ENCODE data around the gene ADAMTS12.
"Not testable (repeated sequence)": the region's sequence is repeated elsewhere in the genome, so short reads cannot be mapped to it uniquely, and the experiment has no call there.

Gene ADAMTS12

DNA sequence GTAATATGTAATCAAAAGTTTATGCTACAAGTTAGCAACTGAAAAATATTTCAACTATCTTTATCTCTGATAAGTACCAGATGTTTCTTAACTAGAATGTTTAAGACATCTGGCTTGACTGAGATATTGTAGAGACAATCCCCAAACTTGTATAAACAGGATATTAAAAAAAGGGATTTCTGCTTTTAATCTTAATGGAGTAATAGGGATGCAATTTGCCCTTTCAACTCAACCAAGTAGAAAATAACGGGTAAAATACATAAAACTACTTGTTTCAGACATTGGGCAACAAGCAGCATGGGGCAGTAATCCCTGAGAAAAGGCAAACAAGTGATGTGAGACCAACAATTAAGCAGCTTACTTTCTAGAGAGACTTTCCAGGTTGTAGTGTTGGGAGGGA lies 9.4 kb upstream of the ADAMTS12 start:
- no peak for DNase-seq (ENCODE audit: low spot score)

DNA sequence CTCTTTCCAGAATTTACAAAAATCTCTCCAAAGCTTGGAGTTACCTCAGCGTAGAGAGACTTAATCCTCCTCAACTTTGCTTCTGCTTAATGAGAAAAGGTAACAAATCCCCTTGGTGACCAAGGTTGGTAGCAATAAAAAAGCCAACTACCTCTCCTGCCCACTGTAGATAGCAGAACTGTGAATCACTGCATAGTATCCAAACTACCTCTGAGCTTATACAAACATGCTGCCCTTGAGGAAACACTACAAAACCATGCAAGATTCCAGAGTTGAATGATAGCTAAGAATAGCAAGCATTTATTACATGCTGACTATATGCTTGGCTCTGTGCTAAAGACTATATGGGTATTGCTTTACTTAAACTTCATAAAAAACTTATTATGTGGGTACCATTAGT lies 2.8 kb upstream of the ADAMTS12 start:
- DNase-seq (ENCODE audit: low spot score), result no peak

DNA sequence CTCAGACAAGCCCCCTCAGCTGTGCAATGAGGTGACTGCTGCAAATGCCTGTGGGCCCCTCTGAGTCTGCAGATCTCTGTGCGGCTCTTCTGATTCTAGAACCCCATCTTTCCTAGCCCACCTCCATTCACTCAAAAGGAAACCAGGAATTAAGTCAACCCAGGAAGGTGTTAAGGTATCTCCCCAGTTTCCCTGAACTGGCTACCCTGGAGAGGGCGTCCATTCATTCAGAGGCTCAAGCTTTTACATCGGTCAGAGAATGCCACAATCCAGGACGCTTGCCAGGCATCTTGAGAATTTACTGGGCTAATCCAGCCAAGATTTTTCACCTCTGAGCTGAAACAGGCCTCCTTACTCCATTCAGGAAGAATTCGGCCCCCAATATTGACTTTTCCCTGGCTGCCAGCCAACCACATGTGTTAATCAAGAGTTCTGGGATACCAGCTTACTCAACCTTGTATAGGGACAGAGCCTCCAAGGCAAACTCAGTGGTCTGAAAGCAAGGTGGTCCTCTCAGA lies 889 bp upstream of the ADAMTS12 start:
- no peak for DNase-seq (ENCODE audit: low spot score)

DNA sequence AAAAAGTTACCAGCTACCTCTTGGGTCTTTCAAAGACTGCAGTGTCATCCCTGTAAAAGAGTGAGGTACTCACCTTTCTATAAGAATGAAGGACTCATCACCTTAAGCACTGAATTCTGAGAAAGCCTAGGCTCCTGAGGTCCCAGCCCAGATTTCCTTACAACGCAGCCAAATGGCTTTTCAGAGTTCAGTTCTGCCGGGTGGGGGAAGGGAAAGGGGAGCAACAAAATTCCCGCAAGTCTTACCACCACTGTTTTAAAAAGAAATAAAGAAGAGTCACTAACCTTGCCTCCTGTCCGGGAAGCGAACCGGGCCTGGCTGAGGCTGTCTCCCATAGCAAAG lies 373 bp downstream of the ADAMTS12 start:
- no peak for DNase-seq (ENCODE audit: low spot score)

DNA sequence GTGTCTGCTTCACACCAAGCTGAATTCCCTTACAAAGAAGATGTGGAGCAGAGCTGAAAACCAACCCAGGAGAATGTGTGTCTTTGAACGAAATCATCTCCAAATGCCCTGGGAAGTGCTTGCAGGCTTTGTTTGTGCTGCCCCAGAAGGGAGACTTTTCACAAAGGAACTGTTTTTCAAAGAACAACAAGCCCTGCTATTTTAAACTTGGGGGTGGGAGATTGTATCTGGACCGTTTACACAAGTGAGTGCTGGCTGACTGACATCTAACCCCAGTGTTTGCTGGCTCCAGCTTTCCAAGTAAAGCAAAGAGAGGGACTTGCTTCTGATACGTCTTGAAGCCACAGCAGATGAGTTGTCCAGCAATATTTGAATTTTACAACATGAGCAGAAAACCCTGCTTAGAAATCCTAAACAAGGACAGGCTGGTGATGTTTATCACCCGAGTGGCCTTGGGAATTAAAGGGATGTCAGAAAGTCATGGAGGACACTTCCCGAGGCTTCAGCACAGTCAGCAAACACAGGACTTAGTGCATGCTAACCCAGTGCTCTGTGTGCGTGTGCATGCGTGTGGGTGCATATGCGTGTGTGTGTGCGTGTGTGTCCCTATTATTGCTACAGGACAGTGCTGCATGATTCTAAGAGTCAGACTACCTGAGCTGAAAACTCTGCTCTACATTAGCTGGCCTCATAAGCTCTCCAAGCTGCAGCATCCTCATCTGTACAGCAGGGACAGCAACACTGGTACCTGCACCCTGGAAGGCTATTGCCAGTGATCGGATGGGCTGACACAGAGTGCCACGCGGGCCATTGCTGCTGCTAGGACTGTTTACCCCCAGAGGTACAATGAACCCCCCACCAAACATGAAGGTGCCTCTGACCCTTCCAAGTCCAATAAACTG lies 1.4 kb downstream of the ADAMTS12 start:
- no peak for DNase-seq (ENCODE audit: low spot score)

DNA sequence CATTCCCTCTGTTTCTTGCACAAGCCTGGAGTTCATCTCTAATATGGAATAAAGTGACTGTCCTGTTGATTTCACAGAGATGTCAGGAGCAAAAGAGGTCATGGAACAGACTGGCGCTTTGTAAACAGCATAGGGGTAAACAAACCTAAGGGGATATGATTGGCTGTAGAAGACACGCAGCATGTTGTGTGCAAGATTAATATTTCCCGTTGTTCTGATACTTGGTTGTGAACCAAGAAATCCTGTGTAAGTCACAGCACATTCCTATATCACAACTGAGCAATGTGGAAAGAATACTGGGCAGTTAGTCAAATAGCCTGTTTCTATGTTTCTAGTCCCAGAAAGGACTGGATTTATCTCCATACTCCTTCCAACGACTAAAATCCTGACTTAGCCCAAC lies 3.2 kb downstream of the ADAMTS12 start:
- no peak for DNase-seq (ENCODE audit: low spot score)

DNA sequence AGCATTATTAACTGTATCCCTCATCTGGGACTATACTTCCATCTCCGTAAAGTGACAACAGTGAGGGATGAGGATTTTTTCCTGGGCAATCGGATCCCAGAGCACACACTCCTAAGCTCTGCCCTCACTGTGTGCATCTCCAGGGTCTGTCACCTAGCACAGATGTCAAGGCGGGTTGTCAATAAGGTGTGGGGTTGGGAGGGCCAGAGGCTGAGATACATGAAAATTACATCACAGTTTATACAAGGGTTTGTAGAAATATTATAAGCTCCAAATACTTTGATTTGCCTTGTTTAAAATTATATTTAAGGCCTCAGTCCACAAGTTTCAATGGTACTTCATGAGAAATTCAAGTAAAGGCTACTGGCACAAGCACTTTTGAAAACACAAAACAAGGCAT lies 4.5 kb downstream of the ADAMTS12 start:
- no peak for DNase-seq (ENCODE audit: low spot score)

DNA sequence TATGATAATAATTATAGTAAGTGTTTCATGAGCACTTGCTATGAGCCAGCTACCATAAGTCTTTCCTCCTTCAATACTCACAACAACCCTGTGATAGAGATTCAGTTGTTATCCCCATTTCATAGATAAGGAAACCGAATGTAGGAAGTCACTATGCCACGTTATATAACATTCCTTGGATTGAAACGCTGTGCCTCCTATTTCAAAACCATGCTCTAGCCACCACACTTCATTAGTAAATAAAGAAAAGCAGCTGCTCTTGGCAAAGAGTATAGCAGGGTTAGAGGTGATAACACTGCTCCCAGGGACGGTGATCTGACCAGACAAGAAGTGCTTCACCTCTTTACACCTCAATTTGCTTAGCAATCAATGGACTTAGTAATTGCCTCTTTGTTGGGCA lies 5.5 kb downstream of the ADAMTS12 start:
- DNase-seq (ENCODE audit: low spot score), result no peak

DNA sequence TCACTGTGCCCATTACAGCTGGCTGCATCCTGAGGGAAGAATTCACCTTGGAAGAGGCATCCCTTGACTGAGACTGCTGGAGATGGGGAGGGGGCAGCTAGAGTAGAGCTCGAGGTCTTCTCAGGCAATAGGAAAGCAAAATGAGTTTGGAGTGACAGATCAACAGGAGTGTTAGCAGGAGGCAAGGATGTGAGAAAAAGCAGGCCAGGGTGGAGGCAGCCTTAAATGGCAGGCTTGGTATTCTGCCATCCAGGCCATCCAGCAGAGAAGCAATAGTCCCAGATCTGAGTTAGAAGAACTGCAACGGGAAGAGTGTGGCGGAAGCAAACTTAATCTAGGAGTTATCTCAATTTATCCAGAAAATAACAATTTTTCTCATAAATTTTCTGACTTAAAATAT lies 6.1 kb downstream of the ADAMTS12 start:
- DNase-seq (ENCODE audit: low spot score), result no peak

DNA sequence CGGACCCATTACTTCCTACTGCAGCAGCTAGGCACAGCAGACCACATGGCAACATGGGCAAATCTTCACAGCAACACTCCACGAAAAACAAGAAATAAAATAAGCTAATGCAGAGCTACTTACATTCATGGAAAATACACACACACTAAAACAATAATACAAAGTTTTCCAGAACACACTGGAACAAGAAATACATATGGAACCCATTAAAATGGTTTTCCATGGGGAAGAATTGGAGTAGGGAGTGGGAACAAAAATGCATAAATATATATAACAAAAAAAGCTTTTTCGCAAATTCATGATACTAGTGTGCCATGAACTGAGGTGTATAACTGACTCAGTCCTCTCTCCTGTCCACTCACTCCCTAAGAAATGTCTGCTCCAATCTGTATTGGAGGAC lies 8.3 kb downstream of the ADAMTS12 start:
- DNase-seq (ENCODE audit: low spot score), result no peak

DNA sequence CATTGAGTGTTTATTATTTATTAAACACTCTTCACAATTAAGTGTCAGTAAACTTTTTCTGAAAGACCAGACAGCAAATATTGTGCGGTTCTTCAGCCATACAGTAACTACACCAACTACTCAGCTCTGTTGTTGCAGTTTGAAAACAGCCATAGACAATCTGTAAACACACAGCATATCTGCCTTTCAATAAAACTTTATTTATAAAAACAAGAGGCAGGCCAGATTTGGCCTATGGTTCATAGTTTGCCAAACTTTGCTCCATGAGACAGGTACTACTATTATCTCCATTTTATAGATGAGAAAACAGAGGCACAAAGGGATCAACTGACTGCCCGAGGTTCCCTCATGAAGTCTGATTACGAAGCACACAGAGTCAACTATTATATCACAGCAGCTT lies 11.5 kb downstream of the ADAMTS12 start:
- DNase-seq (ENCODE audit: low spot score), result no peak

DNA sequence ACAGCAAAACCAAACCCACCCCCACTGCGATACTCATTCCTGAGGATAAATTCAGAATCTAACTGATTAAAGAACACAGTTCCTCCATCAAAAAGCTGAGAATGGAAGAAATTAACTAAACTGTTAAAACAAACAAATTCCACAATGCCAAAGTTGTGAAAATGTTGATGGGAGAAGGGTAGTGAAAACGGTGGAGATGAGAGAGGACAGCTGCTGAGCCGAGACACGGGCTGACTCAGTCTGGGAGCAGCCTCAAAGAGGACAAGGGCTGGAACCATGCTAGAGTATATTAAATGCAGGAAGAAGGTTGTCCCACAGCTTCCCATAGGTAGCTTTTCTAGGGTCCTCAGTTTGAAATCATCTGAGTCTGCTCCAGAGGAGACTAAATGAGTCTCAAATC lies 14.3 kb downstream of the ADAMTS12 start:
- DNase-seq (ENCODE audit: low spot score), result no peak

DNA sequence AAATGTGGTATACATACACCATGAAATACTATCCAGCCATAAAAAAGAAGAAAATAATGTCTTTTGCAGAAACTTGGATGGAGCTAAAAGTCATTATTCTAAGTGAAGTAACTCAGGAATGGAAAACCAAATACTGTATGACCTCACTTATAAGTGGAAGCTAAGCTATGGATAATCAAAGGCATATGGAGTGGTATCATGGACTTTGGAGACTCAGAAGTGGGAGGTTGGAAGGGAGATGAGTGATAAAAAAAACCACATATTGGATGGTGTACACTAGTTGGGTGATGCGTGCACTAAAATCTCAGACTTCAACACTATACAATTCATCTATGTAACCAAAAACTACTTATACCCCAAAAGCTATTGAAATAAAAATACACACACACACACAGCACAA lies 24.5 kb downstream of the ADAMTS12 start:
- DNase-seq (ENCODE audit: low spot score), result no peak

DNA sequence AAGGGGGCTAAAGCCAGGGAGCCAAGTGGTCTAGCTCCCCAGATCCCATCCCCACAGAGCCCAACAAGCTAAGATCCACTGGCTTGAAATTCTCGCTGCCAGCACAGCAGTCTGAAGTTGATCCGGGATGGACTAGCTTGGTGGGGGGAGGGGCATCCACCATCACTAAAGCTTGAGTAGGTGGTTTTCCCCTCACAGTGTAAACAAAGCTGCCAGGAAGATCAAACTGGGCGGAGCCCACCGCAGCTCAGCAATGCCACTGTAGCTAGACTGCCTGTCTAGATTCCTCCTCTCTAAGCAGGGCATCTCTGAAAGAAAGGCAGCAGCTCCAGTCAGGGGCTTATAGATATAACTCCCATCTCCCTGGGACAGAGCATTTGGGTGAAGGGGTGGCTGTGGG lies 32.6 kb downstream of the ADAMTS12 start:
- not testable (repeated sequence) for DNase-seq (ENCODE audit: low spot score)

DNA sequence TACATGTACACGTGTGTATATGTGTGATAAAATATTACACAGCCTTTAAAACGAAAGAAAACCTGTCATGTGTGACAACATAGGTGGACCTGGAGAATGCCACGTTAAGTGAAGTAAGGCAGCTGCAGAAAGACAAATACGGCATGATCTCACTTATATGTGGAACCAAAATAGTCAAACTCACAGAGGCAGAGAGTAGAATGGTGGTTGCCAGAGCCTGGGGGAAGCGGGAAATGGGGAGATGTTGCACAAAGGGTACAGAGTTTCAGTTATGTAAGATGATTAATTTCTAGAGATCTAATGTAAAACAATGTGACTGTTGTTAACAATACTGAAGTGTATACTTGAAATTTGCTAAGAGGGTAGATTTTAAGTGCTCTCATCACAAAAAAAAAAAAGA lies 34.8 kb downstream of the ADAMTS12 start:
- DNase-seq (ENCODE audit: low spot score), result no peak

DNA sequence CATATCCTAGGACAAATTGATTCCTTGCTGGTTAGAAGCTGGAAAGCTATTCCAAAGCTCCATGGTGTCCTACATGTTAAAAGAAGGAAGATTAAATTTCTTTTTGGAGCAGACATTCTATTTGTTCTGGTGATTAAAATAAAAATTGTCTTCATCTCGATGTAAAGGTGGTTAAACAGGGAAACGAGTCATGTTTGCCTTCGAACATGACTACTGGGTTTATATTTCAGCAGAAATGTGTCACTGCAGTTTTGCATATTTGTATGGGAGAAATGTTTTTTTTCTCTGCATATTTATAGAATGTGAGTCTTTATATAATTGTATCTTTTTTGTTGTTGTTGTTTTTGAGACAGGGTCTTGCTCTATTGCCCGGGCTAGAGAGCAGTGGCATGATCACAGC lies 36.4 kb downstream of the ADAMTS12 start:
- DNase-seq (ENCODE audit: low spot score), result no peak

DNA sequence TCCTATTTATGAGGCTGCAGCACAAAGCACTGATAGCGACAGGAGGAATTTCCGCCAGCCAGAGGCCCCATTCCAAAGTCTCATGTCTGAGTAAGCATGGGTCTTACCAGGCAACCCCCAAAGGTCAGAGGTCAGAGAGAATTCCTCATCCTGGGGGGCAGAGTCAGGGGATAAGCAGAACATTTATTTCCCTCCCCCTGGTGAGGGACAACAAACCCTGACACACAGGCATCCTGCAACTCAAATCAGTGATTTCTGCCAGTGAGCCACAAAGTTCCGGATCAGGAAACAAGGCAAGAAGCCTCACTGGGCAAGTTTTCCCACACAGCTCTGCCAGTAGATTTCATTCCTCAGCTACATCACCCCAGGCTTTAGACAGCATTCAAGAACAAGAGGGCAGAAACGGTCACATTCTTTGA lies 37.0 kb downstream of the ADAMTS12 start:
- no peak for DNase-seq (ENCODE audit: low spot score)

DNA sequence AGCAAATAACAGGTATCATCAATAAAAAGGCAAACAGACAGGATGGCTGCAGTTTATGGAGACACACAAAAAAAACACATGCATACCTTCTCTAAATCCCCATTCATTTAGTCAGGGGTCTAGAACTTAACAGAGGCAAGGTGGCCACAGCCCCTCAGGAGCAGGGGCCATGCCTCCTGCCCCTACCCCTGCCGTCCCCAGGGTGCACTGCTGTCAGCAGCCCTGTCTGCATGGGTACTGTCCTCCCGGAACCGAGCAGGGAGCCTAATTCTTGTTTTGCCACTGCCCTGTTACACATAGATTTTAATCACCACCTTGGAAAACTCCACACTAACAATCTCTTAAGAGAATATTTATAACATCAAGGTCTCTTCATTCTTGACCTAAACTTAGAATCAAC lies 39.0 kb downstream of the ADAMTS12 start:
- no peak for DNase-seq (ENCODE audit: low spot score)

DNA sequence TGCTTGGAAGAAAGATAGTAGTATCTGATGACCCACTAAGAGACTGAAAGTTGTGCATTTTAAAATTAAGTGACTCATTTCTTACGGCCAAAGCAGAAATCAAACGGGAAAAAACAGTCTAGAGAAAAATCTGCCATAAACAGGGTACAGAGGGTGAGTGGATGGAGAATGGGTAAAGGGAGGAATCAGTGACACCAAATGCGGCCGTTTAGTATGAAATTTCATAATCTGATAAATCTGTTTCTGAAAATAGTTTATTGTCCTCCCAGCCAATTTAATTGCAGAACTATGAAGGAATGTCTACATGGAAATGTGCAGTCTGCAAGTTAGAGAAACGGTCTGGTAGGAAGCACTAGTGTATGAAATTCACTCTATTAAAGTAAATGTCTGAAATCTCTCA lies 39.5 kb downstream of the ADAMTS12 start:
- no peak for DNase-seq (ENCODE audit: low spot score)

DNA sequence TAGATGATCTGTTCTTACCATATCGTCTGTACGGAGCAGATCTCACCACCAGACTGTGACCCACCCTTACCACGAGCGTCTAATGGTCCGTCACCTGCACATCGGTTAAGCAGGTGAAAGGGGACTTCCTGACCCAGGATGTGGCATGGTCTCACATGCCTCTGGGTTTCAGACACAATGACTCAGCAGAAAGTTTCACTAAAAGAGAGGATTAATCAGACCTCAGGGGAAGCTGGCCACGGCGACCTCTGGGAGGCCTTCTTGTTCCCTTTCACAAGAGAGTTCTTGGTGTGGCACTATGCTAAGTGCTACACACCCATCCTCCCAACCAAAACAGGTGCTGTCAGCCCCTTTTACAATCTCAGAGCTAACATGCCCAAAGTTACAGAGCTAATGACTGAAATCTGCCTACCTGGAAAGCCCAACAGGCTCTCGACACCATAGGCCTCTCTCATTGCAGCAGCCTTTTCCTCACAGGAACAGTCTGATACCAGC lies 41.6 kb downstream of the ADAMTS12 start:
- no peak for DNase-seq (ENCODE audit: low spot score)

DNA sequence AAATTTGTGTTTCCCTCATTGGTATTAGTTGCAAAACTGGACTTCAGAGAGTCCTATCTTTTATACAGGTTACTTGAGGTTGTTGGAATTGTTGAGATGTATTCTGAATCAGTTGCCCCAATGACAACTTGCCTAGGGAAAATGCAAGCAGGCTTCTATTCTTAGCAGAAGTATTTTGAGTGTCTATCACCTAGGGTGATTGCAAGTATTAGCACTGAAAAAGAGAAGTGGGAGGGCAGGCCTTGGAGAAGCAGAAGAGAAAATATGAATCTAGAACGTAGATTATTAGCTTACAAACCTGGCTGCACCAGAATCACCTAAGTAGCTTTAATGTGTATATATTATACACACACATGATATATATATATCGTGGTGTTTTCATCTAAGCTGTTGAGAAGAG lies 43.2 kb downstream of the ADAMTS12 start:
- DNase-seq (ENCODE audit: low spot score), result no peak

DNA sequence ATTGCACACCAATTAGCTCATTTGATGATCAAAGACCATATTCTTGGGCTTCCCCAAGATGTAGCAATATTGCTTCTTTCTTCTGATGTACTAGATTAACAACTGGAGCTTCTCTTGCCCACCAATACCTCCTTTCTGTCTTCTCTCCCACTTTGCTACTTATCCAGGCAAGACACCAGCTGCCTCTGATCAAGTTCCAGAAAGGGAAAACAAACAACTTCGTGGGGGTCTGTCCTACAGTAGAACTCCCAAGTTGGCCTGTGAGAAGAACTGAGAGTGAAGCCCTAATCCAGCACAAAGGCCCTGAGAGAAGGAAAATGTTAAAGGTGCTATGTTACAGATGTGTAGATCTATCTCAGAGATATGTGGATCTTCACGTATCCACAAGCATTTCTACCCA lies 44.9 kb downstream of the ADAMTS12 start:
- DNase-seq (ENCODE audit: low spot score), result no peak

DNA sequence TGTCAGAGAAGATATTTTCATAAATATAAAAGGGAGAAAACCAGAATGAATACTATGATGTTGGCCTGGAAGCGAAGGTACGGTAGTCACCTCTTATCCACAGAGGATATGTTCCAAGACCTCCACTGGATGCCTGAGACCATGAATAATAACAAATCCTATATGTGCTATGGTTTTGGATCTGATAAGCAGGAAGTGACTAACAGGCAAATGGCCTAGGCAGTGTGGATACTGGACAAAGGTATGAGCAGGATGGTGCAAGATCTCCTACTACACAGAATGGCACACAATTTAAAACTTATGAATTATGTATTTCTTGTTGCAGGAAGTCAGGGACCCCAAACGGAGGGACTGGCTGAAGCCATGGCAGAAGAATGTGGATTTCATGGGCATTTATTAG lies 48.2 kb downstream of the ADAMTS12 start:
- DNase-seq (ENCODE audit: low spot score), result peak; percentile 36

DNA sequence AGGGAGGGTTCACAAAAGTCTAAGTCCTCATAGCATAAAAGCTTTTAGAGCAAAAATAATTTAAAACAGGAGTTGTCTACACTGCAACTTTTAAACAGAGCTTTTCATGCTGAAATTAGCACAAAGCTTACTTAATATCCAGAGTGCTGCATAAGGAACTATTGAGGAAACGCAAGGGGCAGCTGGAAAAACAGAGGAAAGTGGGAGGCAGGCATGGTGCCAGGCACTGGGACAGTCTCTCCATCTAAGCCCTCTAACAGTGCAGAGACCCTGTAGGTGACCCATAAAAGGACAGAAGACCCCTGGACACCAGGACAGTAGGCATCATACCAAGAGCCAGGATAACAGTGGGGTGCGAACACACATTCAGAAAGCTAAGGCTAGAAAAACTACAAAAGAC lies 49.3 kb downstream of the ADAMTS12 start:
- DNase-seq (ENCODE audit: low spot score), result no peak
